Measurements from ENCODE around the gene IDUA. TPM values are rescaled to one million over a fixed set of nuclear protein-coding genes. Genes with fewer than 3 reads are reported as not detected.
A peak's percentile ranks its signal among the peaks of the same experiment; 100 is the strongest.

The IDUA gene
- total RNA-seq, 1 experiment from 2014 or later = 10.1 TPM

DNA sequence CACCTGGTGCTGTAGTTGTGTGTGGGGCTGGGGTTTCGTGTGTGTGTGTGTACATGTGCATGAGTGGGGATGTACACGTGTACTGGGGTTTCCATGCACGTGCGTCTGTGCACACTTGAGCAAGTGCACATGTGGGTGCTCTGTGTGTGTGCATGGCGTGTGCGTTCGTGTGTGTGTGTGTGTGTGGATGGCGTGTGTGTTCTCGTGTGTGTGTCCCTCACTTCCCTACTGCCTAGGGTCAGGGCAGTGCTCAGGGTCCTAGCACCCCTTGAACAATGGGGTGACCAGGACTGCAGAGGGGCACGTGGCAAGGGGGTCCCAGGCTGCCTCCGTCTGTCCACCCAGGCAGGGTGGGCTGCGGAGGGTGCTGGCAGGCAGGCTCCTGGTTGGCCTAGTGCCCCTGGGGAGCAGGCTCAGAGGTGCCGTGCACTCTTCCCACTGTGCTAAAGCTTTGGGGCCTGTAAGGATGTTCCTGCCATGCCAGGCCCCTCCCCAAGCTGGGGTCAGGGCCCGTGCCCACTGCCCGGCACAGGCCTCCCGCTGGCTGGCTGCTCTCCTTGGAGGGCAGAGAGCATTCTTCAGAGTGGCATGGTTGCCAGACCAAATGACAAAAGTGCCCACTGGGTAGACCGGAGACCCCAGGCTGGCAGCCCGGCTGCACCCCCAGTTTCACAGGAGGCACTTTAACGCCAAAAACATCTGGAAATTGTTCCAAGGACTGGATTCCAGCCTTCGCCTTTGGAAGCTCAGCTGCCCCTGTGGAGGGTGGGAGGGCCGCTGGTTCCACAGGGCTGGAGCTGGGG lies 53.7 kb downstream of the IDUA start:
- intact Hi-C loops (cut with micrococcal nuclease) = no loop called here
- Histone ChIP-seq H3K27ac (ENCODE audit: low read length) (peak overlapping the region; percentile 70), H3K9ac (ENCODE audit: low read length) (no peak overlapping the region), H3K27me3 (ENCODE audit: low read length) (no peaks in the 10 kb centered on the region), H3K36me3 (ENCODE audit: low read depth, low read length) (no peaks in the 10 kb centered on the region), H4K20me1 (ENCODE audit: low read length) (no peaks in the 10 kb centered on the region), H3F3A (ENCODE audit: low read length, unreplicated experiment) (no peaks in the 10 kb centered on the region), H3K9me3 (ENCODE audit: low read length) (no peaks in the 10 kb centered on the region), H3K4me3 (ENCODE audit: low read length) (no peak overlapping the region), H3K4me2 (ENCODE audit: low read length) (no peak overlapping the region), H3K9me2 (replicated peaks; ENCODE audit: low read length) (no peaks in the 10 kb centered on the region), H2AFZ (ENCODE audit: low read length) (no peak overlapping the region), H3K4me1 (ENCODE audit: insufficient read depth, low read length) (peaks cover 32% of the 10 kb centered on the region), H3K79me2 (ENCODE audit: low read length) (no peaks in the 10 kb centered on the region)
- ATAC-seq (no peak), DNase-seq (no peak)
- no TSS peak for BruUV-seq (replicated peaks)
- CTCF ChIA-PET = interaction anchor here (0.6 kb wide), 1 partner anchor 223 kb away, joined by 3 read pairs; no protein-coding TSS in a partner anchor
- POLR2A ChIA-PET (ENCODE audit: unreplicated experiment) = no interaction called here
- TF ChIP-seq EZH2phosphoT487 (IDR thresholded peaks at IDR 0.05; ENCODE audit: borderline replicate concordance, low read length) = no peak
- TF ChIP-seq EZH2 (IDR thresholded peaks at IDR 0.05; ENCODE audit: low read length, unreplicated experiment) = no peak
- TF ChIP-seq, protein P1, sequence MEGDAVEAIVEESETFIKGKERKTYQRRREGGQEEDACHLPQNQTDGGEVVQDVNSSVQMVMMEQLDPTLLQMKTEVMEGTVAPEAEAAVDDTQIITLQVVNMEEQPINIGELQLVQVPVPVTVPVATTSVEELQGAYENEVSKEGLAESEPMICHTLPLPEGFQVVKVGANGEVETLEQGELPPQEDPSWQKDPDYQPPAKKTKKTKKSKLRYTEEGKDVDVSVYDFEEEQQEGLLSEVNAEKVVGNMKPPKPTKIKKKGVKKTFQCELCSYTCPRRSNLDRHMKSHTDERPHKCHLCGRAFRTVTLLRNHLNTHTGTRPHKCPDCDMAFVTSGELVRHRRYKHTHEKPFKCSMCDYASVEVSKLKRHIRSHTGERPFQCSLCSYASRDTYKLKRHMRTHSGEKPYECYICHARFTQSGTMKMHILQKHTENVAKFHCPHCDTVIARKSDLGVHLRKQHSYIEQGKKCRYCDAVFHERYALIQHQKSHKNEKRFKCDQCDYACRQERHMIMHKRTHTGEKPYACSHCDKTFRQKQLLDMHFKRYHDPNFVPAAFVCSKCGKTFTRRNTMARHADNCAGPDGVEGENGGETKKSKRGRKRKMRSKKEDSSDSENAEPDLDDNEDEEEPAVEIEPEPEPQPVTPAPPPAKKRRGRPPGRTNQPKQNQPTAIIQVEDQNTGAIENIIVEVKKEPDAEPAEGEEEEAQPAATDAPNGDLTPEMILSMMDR (conservative IDR thresholded peaks at IDR 0.05; ENCODE audit: low read depth, low read length) = no peak

DNA sequence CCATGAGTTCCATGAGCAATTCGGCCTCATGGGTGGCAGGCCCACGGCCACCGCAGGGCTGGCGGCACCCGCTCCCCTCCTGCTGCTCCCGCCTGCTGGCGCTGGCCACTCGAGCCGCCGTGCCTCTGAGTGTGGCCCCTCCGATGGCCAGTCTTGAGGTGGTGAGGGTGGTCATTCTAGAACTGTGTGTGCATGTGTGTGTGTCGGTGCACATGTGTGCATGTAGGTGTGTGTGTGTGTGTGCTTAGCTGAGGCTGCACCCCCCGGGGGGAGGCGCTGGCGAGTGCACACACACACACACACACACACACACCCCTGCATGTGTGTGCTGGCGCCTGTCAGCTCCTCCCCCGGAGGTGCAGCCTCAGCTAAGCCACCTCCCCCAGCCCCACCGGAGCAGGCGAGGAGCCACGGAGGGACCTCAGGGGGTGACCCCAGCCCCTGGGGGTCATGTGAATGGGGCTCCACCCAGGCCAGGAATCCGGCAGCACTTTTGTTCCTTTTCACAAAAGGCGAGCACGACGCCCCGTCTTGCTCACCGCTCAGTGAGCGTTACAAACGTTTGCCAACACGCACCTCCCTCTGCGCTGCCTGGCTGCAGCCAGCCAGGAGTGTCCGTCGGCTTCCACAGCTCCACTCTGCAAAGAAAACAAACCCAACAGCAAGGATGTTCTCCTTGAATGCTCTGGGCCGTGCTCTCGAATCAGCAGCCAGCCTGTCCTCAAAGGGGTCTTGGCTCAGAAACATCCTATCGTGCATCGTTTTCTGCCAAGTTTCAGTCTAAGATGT lies 54.5 kb downstream of the IDUA start:
- no peaks in the 10 kb centered on the region for H3K27me3 ChIP-seq (ENCODE audit: low read length)
- BruUV-seq (replicated peaks) = no TSS peak
- ChIA-PET POLR2A (ENCODE audit: unreplicated experiment) (no interaction called here), CTCF (interaction anchor here (0.6 kb wide), 1 partner anchor 223 kb away, joined by 3 read pairs; no protein-coding TSS in a partner anchor)
- H4K20me1 ChIP-seq (ENCODE audit: low read length) = no peaks in the 10 kb centered on the region
- H3K27ac ChIP-seq (ENCODE audit: low read length) = peak overlapping the region; percentile 45
- H3K4me2 ChIP-seq (ENCODE audit: low read length) = peak overlapping the region; percentile 53
- no peaks in the 10 kb centered on the region for H3K9me3 ChIP-seq (ENCODE audit: low read length)
- H3K9ac ChIP-seq (ENCODE audit: low read length) = peak overlapping the region; percentile 22; the same call in 1 of the 2 replicates
- H3K9me2 ChIP-seq (replicated peaks; ENCODE audit: low read length) = no peaks in the 10 kb centered on the region
- intact Hi-C loops (cut with micrococcal nuclease) = no loop called here
- TF ChIP-seq EZH2 (IDR thresholded peaks at IDR 0.05; ENCODE audit: low read length, unreplicated experiment) (no peak), EZH2phosphoT487 (IDR thresholded peaks at IDR 0.05; ENCODE audit: borderline replicate concordance, low read length) (no peak)
- TF ChIP-seq, protein P1 (conservative IDR thresholded peaks at IDR 0.05; ENCODE audit: low read depth, low read length) = no peak
- peak overlapping the region; percentile 27 for H2AFZ ChIP-seq (ENCODE audit: low read length)
- peak; percentile 9 for DNase-seq
- no peaks in the 10 kb centered on the region for H3F3A ChIP-seq (ENCODE audit: low read length, unreplicated experiment)
- no peak overlapping the region; the same call in 1 of the 2 replicates for H3K4me3 ChIP-seq (ENCODE audit: low read length)
- ATAC-seq = no peak
- no peaks in the 10 kb centered on the region for H3K36me3 ChIP-seq (ENCODE audit: low read depth, low read length)
- H3K79me2 ChIP-seq (ENCODE audit: low read length) = no peaks in the 10 kb centered on the region
- peaks cover 32% of the 10 kb centered on the region for H3K4me1 ChIP-seq (ENCODE audit: insufficient read depth, low read length)
